ENCODE data around the gene NTN4. TPM values are rescaled to one million over a fixed set of nuclear protein-coding genes. Genes with fewer than 3 reads are reported as not detected.

NTN4 gene
- total and polyA plus RNA-seq, 4 donors, result 3.2 to 30.5 (median 15.0) TPM

GRCh38 chr12:95700316-95700785, 90.2 kb downstream of the NTN4 start:
- H3K9me3 ChIP-seq (ENCODE audit: control insufficient read depth in 4 of 4, low read length in 3 of 4), result no peaks in the 10 kb centered on the region
- peaks cover 3 to 26% (median 14%) of the 10 kb centered on the region in 4 donors for H3K4me1 ChIP-seq (ENCODE audit: control insufficient read depth in 4 of 4, insufficient read depth in 4 of 4, low read length in 3 of 4)
- TF ChIP-seq GABPA (IDR thresholded peaks at IDR 0.05 in 1 of 2, conservative IDR thresholded peaks at IDR 0.05 in 1 of 2), result no peak
- TF ChIP-seq RXRA (IDR thresholded peaks at IDR 0.05), result no peak
- no peak for TF ChIP-seq EGR1 (IDR thresholded peaks at IDR 0.05; ENCODE audit: low read depth in 2 of 2)
- TF ChIP-seq JUND (IDR thresholded peaks at IDR 0.05), result no peak
- no peak for TF ChIP-seq NR2F2 (IDR thresholded peaks at IDR 0.05)
- TF ChIP-seq RAD21 (IDR thresholded peaks at IDR 0.05), result no peak
- TF ChIP-seq TAF1 (conservative IDR thresholded peaks at IDR 0.05), result no peak
- H3K27me3 ChIP-seq (ENCODE audit: control insufficient read depth in 4 of 4, insufficient read depth in 4 of 4, low read length in 3 of 4), result no peaks in the 10 kb centered on the region
- peak overlapping the region; percentile 65 to 70 for H3K27ac ChIP-seq (ENCODE audit: low read depth in 1 of 2, low read length in 2 of 2)
- WGBS, result 47% methylated on average over 7 of the region's 7 CpGs
- H3K36me3 ChIP-seq (ENCODE audit: control insufficient read depth in 4 of 4, insufficient read depth in 3 of 4, low read depth in 1 of 4, low read length in 3 of 4), result peaks cover 0 to 2% (median 0%) of the 10 kb centered on the region in 4 donors
- no peak for DNase-seq (ENCODE audit: low spot score)
- H3K9ac ChIP-seq (ENCODE audit: low read depth in 1 of 2, low read length in 2 of 2), result no peak overlapping the region
- no peak overlapping the region for H3K4me3 ChIP-seq (ENCODE audit: low read depth in 1 of 3, low read length in 3 of 3)

GRCh38 chr12:95699579-95699978, 91.0 kb downstream of the NTN4 start:
- TF ChIP-seq RXRA (IDR thresholded peaks at IDR 0.05) (peak; percentile 68 to 71), HNF4A (conservative IDR thresholded peaks at IDR 0.05) (peak; percentile 63 to 70), HNF4G (IDR thresholded peaks at IDR 0.05) (no peak), EGR1 (IDR thresholded peaks at IDR 0.05; ENCODE audit: low read depth in 2 of 2) (no peak), CTCF (IDR thresholded peaks at IDR 0.05; ENCODE audit: low read depth, low read length, missing input control) (no peak), JUND (IDR thresholded peaks at IDR 0.05) (peak in 1 of 2 donors; percentile 53), TAF1 (conservative IDR thresholded peaks at IDR 0.05) (no peak), MAX (IDR thresholded peaks at IDR 0.05) (peak; percentile 26), GABPA (IDR thresholded peaks at IDR 0.05 in 1 of 2, conservative IDR thresholded peaks at IDR 0.05 in 1 of 2) (no peak), NR2F2 (IDR thresholded peaks at IDR 0.05) (no peak), SP1 (IDR thresholded peaks at IDR 0.05) (peak; percentile 85), REST (IDR thresholded peaks at IDR 0.05) (peak; percentile 44), RAD21 (IDR thresholded peaks at IDR 0.05) (peak; percentile 28 to 44), FOXA1 (IDR thresholded peaks at IDR 0.05) (peak; percentile 77), ZBTB33 (IDR thresholded peaks at IDR 0.05) (no peak), FOXA2 (IDR thresholded peaks at IDR 0.05) (peak; percentile 81), YY1 (IDR thresholded peaks at IDR 0.05) (peak; percentile 54), ATF3 (IDR thresholded peaks at IDR 0.05) (peak; percentile 42)
- H3K27ac ChIP-seq (ENCODE audit: low read depth in 1 of 2, low read length in 2 of 2), result peak overlapping the region; percentile 70 to 76
- H3K27me3 ChIP-seq (ENCODE audit: control insufficient read depth in 4 of 4, insufficient read depth in 4 of 4, low read length in 3 of 4), result no peaks in the 10 kb centered on the region
- H3K4me1 ChIP-seq (ENCODE audit: control insufficient read depth in 4 of 4, insufficient read depth in 4 of 4, low read length in 3 of 4), result peaks cover 3 to 26% (median 14%) of the 10 kb centered on the region in 4 donors
- no peak overlapping the region for H3K9ac ChIP-seq (ENCODE audit: low read depth in 1 of 2, low read length in 2 of 2)
- no peak overlapping the region for H3K4me3 ChIP-seq (ENCODE audit: low read depth in 1 of 3, low read length in 3 of 3)
- H3K9me3 ChIP-seq (ENCODE audit: control insufficient read depth in 4 of 4, low read length in 3 of 4), result no peaks in the 10 kb centered on the region
- H3K36me3 ChIP-seq (ENCODE audit: control insufficient read depth in 4 of 4, insufficient read depth in 3 of 4, low read depth in 1 of 4, low read length in 3 of 4), result no peaks in the 10 kb centered on the region
- DNase-seq (ENCODE audit: low spot score), result no peak

All from liver (tissue), 9 donors.